Measurements from ENCODE around the gene TIMM50.

TIMM50 gene

DNA sequence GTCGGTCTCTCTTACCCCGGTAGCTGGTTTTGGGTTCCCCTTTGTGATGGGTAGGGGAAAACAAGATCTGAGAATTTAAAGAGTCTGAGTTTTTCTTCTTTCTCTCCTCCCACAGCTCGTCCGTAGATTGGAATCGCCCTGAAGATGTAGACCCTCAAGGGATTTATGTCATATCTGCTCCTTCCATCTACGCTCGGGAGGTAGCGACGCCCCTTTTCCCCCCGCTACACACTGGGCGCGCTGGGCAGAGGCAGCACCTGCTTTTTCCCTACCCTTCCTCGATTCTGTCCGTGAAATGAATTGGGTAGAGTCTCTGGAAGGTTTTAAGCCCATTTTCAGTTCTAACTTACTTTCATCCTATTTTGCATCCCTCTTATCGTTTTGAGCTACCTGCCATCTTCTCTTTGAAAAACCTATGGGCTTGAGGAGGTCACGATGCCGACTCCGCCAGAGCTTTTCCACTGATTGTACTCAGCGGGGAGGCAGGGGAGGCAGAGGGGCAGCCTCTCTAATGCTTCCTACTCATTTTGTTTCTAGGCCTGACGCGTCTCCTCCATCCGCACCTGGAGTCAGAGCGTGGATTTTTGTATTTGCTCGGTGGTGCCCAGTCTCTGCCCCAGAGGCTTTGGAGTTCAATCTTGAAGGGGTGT, 27.2 kb downstream of the TIMM50 start:
- DNase-seq (ENCODE audit: low read depth), result no peak
- no peak overlapping the region for H3K4me3 ChIP-seq (ENCODE audit: low read depth, low read length)
- TF ChIP-seq, protein P1, sequence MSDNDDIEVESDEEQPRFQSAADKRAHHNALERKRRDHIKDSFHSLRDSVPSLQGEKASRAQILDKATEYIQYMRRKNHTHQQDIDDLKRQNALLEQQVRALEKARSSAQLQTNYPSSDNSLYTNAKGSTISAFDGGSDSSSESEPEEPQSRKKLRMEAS (IDR thresholded peaks at IDR 0.05; ENCODE audit: low read depth, low read length), result no peak
- TF ChIP-seq, protein P2, sequence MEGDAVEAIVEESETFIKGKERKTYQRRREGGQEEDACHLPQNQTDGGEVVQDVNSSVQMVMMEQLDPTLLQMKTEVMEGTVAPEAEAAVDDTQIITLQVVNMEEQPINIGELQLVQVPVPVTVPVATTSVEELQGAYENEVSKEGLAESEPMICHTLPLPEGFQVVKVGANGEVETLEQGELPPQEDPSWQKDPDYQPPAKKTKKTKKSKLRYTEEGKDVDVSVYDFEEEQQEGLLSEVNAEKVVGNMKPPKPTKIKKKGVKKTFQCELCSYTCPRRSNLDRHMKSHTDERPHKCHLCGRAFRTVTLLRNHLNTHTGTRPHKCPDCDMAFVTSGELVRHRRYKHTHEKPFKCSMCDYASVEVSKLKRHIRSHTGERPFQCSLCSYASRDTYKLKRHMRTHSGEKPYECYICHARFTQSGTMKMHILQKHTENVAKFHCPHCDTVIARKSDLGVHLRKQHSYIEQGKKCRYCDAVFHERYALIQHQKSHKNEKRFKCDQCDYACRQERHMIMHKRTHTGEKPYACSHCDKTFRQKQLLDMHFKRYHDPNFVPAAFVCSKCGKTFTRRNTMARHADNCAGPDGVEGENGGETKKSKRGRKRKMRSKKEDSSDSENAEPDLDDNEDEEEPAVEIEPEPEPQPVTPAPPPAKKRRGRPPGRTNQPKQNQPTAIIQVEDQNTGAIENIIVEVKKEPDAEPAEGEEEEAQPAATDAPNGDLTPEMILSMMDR (IDR thresholded peaks at IDR 0.05; ENCODE audit: low read depth, low read length), result no peak
- TF ChIP-seq POLR2A (IDR thresholded peaks at IDR 0.05; ENCODE audit: extremely low read depth, insufficient read length), result no peak
- TF ChIP-seq MYC (IDR thresholded peaks at IDR 0.05; ENCODE audit: low read depth, low read length), result no peak

DNA sequence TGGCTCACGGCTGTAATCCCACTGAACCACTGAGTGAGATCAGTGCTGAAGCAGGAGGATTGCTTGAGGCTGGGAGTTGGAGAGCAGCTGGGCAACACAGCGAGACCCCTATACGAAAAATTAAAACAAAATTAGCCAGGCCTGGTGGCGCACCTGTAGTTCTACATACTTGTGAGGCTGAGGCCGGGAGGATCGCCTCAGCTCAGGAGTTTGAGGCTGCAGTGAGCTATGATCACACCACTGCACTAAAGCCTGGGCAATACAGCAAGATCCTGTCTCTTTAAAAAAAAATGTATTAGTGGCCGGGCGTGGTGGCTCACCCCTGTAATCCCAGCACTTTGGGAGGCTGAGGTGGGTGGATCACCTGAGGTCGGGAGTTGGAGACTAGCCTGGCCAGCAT, 28.0 kb downstream of the TIMM50 start:
- H3K4me3 ChIP-seq (ENCODE audit: low read depth, low read length), result no peak overlapping the region
- no peak for DNase-seq (ENCODE audit: low read depth)
- no peak for TF ChIP-seq POLR2A (IDR thresholded peaks at IDR 0.05; ENCODE audit: extremely low read depth, insufficient read length)
- TF ChIP-seq MYC (IDR thresholded peaks at IDR 0.05; ENCODE audit: low read depth, low read length), result no peak
- TF ChIP-seq, protein P1 (IDR thresholded peaks at IDR 0.05; ENCODE audit: low read depth, low read length), result no peak
- TF ChIP-seq, protein P2 (IDR thresholded peaks at IDR 0.05; ENCODE audit: low read depth, low read length), result no peak

DNA sequence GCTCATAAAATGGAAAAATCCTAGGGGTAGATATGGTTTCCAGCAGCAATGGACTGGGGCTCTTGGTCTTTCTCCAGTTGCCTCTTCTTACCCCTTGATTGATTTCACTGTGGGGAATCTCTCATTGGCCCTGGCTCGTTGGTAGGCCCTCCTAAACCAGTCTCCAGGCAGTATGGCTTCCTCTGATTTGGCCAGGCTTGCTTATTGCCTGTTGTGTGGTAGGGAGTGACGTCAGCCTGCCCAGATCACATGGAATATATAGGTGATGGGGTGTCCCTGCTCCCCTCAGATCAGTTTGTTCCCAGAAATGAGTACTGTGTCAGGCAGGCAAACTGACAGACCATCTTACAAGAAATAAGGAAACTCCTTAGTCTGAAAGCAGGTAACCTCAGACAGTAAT, 28.6 kb downstream of the TIMM50 start:
- no peak for DNase-seq (ENCODE audit: low read depth)
- TF ChIP-seq POLR2A (IDR thresholded peaks at IDR 0.05; ENCODE audit: extremely low read depth, insufficient read length), result no peak
- TF ChIP-seq MYC (IDR thresholded peaks at IDR 0.05; ENCODE audit: low read depth, low read length), result no peak
- TF ChIP-seq, protein P2 (IDR thresholded peaks at IDR 0.05; ENCODE audit: low read depth, low read length), result no peak
- TF ChIP-seq, protein P1 (IDR thresholded peaks at IDR 0.05; ENCODE audit: low read depth, low read length), result no peak
- H3K4me3 ChIP-seq (ENCODE audit: low read depth, low read length), result no peak overlapping the region

DNA sequence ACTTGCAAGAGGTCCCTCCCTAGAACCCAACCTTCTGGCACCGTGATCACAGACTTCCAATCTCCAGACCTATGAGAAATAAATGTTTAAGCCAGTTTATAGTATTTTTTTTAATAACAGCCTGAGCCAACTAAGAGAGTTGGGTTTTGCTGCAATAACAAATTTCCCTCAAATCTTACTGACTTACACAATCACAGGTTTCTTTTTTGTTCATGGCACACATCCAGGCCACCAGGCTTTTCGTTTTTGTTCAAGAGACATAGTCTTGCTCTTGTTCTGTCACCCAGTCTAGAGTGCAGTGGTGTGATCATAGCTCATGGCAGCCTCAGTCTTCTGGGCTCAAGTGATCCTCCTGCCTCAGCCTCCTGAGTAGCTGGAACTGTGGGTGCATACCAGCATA, 32.4 kb downstream of the TIMM50 start:
- no peak for DNase-seq (ENCODE audit: low read depth)
- no peak overlapping the region for H3K4me3 ChIP-seq (ENCODE audit: low read depth, low read length)
- no peak for TF ChIP-seq POLR2A (IDR thresholded peaks at IDR 0.05; ENCODE audit: extremely low read depth, insufficient read length)
- TF ChIP-seq, protein P2 (IDR thresholded peaks at IDR 0.05; ENCODE audit: low read depth, low read length), result no peak
- TF ChIP-seq, protein P1 (IDR thresholded peaks at IDR 0.05; ENCODE audit: low read depth, low read length), result no peak
- no peak for TF ChIP-seq MYC (IDR thresholded peaks at IDR 0.05; ENCODE audit: low read depth, low read length)

DNA sequence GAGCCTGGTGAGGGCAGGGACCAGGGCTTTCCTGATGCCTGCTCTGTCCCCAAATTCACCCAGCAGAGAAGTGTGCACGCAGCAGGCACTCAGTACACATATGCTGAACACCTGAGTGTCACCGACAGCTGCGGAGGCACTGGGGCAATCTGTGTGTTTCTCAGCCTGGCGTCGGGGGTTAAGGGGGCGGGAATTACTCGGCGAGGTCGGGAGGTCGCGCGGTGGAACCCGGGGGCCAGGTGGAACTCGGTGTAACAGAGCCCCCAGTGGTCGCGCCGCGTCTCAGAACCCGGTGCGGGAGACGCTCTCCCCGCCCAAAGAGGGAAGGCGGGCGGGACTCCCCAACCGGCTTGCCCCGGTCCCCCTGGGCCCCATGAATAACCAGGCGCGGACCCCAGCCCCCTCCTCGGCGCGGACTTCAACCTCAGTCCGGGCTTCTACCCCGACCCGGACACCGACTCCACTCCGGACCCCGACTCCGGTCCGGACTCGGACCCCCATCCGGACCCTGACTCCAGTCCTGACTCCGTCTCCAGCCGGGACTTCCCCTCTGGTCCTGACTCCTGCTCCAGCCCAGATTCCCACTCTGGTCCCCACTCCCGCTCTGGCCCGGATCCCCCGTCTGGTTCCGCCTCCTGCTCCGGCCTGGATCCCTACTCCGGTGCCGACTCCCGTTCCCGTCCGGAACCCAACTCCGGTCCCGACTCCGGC, 34.4 kb downstream of the TIMM50 start, which contains the start of gene SELENOV:
TSS of gene SELENOV (plus strand) at position 300 of the 711 bp plus-strand sequence. CDS start at position 374, 74 bp downstream.
- no peak within 1 kb of the TSS for H3K4me3 ChIP-seq (ENCODE audit: low read depth, low read length)
- TF ChIP-seq, protein P1 (IDR thresholded peaks at IDR 0.05; ENCODE audit: low read depth, low read length), result no peak
- TF ChIP-seq MYC (IDR thresholded peaks at IDR 0.05; ENCODE audit: low read depth, low read length) (no peak), POLR2A (IDR thresholded peaks at IDR 0.05; ENCODE audit: extremely low read depth, insufficient read length) (no peak)
- TF ChIP-seq, protein P2 (IDR thresholded peaks at IDR 0.05; ENCODE audit: low read depth, low read length), result no peak
- DNase-seq (ENCODE audit: low read depth), result no peak
